Inflammatory macrophage treated with lipopolysaccharide for 1 hour (primary cell): ENCODE results near the gene CTIF.
A peak's percentile ranks its signal among the peaks of the same experiment; 100 is the strongest.

Experiments
- DNase-seq, 2 donors: peaks; one replicate each; pipeline ENCODE4 v3.0.0-alpha.2; 2020 to 2022

CTIF gene

GRCh38 chr18:48841381-48842258 is 302.8 kb downstream of the CTIF start:
- peak; percentile 82 to 92 for DNase-seq

- DNase-seq: no peak
Measured at GRCh38 chr18:48842259-48843061, 303.6 kb downstream of the CTIF start.

GRCh38 chr18:48843162-48843561 is 304.3 kb downstream of the CTIF start:
- DNase-seq: no peak

GRCh38 chr18:48843596-48843995 is 304.8 kb downstream of the CTIF start:
- no peak for DNase-seq

- DNase-seq: no peak
Measured at GRCh38 chr18:48844271-48844670, 305.4 kb downstream of the CTIF start.

- DNase-seq: no peak
Measured at GRCh38 chr18:48845174-48845573, 306.3 kb downstream of the CTIF start.

GRCh38 chr18:48846423-48846932 is 307.6 kb downstream of the CTIF start:
- DNase-seq: no peak

- no peak for DNase-seq
Measured at GRCh38 chr18:48847807-48848486, 309.1 kb downstream of the CTIF start.

- no peak for DNase-seq
Measured at GRCh38 chr18:48848641-48849143, 309.9 kb downstream of the CTIF start.

- peak in 1 of 2 donors; percentile 21 for DNase-seq
Measured at GRCh38 chr18:48850822-48851598, 312.2 kb downstream of the CTIF start.

- peak; percentile 41 to 50 for DNase-seq
Measured at GRCh38 chr18:48851599-48851960, 312.7 kb downstream of the CTIF start.

- DNase-seq: no peak
Measured at GRCh38 chr18:48852292-48852691, 313.5 kb downstream of the CTIF start.

GRCh38 chr18:48852794-48853193 is 314.0 kb downstream of the CTIF start:
- DNase-seq: no peak

- no peak for DNase-seq
Measured at GRCh38 chr18:48853588-48853987, 314.8 kb downstream of the CTIF start.

- no peak for DNase-seq
Measured at GRCh38 chr18:48854780-48855179, 315.9 kb downstream of the CTIF start.

GRCh38 chr18:48855422-48856377 is 316.9 kb downstream of the CTIF start:
- peak in 1 of 2 donors; percentile 32 for DNase-seq

- DNase-seq: no peak
Measured at GRCh38 chr18:48857023-48857694, 318.3 kb downstream of the CTIF start.

GRCh38 chr18:48858676-48859075 is 319.8 kb downstream of the CTIF start:
- DNase-seq: no peak

GRCh38 chr18:48859311-48860268 is 320.8 kb downstream of the CTIF start:
- DNase-seq: no peak
